PC-3 (cell line): ENCODE results near the gene SPATA9.

Experiments used
- EZH2phosphoT487 ChIP-seq: fragments of 300-600 bp; sonication (generic); IDR thresholded peaks from 2 replicates; pipeline ENCODE4 v1.6.1; 2018; ENCODE audit warnings: mild to moderate bottlenecking, antibody characterized with exemption, low read length, borderline replicate concordance
- TF ChIP-seq, protein P1 (sequence below): fragments of 300-600 bp; sonication (generic); conservative IDR thresholded peaks from 2 replicates; pipeline ENCODE4 v1.5.1; 2017; ENCODE audit warnings: antibody characterized with exemption, low read depth, mild to moderate bottlenecking, low read length

DNA sequence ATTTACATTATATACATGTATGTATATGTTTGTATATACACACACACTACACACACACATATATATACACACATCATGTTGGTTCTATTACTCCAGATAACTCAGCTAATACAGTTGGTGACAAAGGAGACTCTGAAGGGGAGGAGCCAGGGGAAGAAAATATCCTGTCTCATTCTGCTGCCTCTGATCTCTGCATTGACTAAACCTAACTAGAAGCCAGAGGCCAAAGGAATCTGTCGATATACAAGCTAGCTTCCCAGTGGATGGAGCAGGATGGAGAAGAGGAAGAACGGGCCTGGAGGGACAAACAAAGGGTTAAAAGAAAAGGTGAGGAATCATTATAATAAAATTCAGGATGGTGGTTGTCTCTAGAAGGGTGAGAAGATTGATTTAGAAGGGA lies 34.6 kb upstream of the SPATA9 start:
- TF ChIP-seq, protein P1, sequence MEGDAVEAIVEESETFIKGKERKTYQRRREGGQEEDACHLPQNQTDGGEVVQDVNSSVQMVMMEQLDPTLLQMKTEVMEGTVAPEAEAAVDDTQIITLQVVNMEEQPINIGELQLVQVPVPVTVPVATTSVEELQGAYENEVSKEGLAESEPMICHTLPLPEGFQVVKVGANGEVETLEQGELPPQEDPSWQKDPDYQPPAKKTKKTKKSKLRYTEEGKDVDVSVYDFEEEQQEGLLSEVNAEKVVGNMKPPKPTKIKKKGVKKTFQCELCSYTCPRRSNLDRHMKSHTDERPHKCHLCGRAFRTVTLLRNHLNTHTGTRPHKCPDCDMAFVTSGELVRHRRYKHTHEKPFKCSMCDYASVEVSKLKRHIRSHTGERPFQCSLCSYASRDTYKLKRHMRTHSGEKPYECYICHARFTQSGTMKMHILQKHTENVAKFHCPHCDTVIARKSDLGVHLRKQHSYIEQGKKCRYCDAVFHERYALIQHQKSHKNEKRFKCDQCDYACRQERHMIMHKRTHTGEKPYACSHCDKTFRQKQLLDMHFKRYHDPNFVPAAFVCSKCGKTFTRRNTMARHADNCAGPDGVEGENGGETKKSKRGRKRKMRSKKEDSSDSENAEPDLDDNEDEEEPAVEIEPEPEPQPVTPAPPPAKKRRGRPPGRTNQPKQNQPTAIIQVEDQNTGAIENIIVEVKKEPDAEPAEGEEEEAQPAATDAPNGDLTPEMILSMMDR: no peak
- TF ChIP-seq EZH2phosphoT487: no peak
